ENCODE data around the gene CD163L1.

DNA sequence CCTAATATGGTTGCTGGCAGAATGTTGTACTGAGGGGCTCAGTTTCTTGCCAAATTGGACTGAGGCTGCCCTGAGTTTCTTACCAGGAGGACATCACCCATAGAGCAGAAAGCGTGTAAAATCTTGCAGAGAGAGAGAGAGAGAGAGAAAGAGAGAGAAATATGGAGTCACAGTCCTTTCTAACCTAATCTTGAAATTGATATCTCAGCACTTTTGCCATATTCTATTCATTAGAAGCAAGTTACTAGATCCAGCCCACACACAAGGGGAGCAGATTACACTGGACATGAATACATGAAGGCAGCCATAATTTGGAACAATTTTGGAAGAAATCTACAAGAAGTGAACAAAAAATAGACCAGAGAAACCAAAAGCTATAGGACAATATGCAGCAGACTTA, 4.1 kb upstream of the CD163L1 start:
- TF ChIP-seq, protein P1, sequence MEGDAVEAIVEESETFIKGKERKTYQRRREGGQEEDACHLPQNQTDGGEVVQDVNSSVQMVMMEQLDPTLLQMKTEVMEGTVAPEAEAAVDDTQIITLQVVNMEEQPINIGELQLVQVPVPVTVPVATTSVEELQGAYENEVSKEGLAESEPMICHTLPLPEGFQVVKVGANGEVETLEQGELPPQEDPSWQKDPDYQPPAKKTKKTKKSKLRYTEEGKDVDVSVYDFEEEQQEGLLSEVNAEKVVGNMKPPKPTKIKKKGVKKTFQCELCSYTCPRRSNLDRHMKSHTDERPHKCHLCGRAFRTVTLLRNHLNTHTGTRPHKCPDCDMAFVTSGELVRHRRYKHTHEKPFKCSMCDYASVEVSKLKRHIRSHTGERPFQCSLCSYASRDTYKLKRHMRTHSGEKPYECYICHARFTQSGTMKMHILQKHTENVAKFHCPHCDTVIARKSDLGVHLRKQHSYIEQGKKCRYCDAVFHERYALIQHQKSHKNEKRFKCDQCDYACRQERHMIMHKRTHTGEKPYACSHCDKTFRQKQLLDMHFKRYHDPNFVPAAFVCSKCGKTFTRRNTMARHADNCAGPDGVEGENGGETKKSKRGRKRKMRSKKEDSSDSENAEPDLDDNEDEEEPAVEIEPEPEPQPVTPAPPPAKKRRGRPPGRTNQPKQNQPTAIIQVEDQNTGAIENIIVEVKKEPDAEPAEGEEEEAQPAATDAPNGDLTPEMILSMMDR (IDR thresholded peaks at IDR 0.05) = no peak
- no peak for TF ChIP-seq EZH2phosphoT487 (IDR thresholded peaks at IDR 0.05)

All from neural progenitor cell (in vitro differentiated cells).